Smooth muscle cell (in vitro differentiated cells): ENCODE data around the gene CST9L. TPM values are rescaled to one million over a fixed set of nuclear protein-coding genes. Genes with fewer than 3 reads are reported as not detected.

Source experiments
- DNase-seq: peaks from one replicate; lab custom pipeline; 2025; ENCODE audit not compliant: unreplicated experiment; lab: John Stamatoyannopoulos, UW
- H2AFZ ChIP-seq: fragments of 200-600 bp; sonication (generic); 2 replicates; pipeline ENCODE4 v1.6.0; 2016; ENCODE audit warnings: antibody characterized with exemption, low read depth, mild to moderate bottlenecking
- H3F3A ChIP-seq: fragments of 200-600 bp; sonication (generic); 2 replicates; pipeline ENCODE4 v1.6.0; 2017; ENCODE audit warnings: antibody characterized with exemption, low read depth
- H3K27ac ChIP-seq: fragments of 200-600 bp; sonication (generic); 2 replicates; pipeline ENCODE4 v1.5.1; 2016; ENCODE audit warnings: low read depth, mild to moderate bottlenecking
- H3K27me3 ChIP-seq: fragments of 200-600 bp; sonication (generic); 2 replicates; pipeline ENCODE4 v1.6.1; 2016; ENCODE audit warnings: low read depth, mild to moderate bottlenecking
- H3K36me3 ChIP-seq: fragments of 200-600 bp; sonication (generic); 2 replicates; pipeline ENCODE4 v1.5.1; 2016; ENCODE audit warnings: low read depth
- H3K4me1 ChIP-seq: fragments of 200-600 bp; sonication (generic); 2 replicates; pipeline ENCODE4 v1.5.1; 2016; ENCODE audit warnings: low read depth
- H3K4me2 ChIP-seq: fragments of 200-600 bp; sonication (generic); 2 replicates; pipeline ENCODE4 v1.6.0; 2016; ENCODE audit warnings: mild to moderate bottlenecking
- H3K4me3 ChIP-seq: fragments of 200-600 bp; sonication (generic); 2 replicates; pipeline ENCODE4 v1.5.1; 2016; ENCODE audit warnings: mild to moderate bottlenecking
- H3K79me2 ChIP-seq: fragments of 200-600 bp; sonication (generic); 2 replicates; pipeline ENCODE4 v1.6.0; 2016; ENCODE audit warnings: low read depth, mild to moderate bottlenecking
- H3K9ac ChIP-seq: fragments of 200-600 bp; sonication (generic); 2 replicates; pipeline ENCODE4 v1.6.0; 2016; ENCODE audit warnings: low read depth
- H3K9me3 ChIP-seq: fragments of 200-600 bp; sonication (generic); replicated peaks from 2 replicates; pipeline ENCODE4 v1.5.1; 2016; ENCODE audit warnings: low read depth
- H4K20me1 ChIP-seq: fragments of 200-600 bp; sonication (generic); 2 replicates; pipeline ENCODE4 v1.6.0; 2016; ENCODE audit warnings: low read depth
- CTCF ChIP-seq: fragments of 200-600 bp; sonication (generic); IDR thresholded peaks from 2 replicates; pipeline ENCODE4 v1.5.1; 2017; ENCODE audit warnings: borderline replicate concordance, mild to moderate bottlenecking, antibody characterized with exemption; ENCODE audit not compliant: insufficient read depth, poor library complexity, severe bottlenecking
- WGBS: methylation state at CpG from one replicate; pipeline ENCODE4 v1.1.7; 2016; ENCODE audit warnings: low lambda C conversion rate; 5-methylcytosine and 5-hydroxymethylcytosine counted together
- polyA plus RNA-seq: library from polyadenylated mRNA; unstranded; fragments of >200 nt; fragmentation: Nextera tagmentation; extraction: Ambion mirVana; gene quantifications from 2 replicates; pipeline ENCODE4 v1.2.1, GENCODE V29; 2016
- total RNA-seq: library from RNA; depleted of rRNA; stranded (reverse); fragments of >200 nt; gene quantifications from 2 replicates; pipeline ENCODE4 v1.2.3, GENCODE V29; 2014

Gene CST9L
- total and polyA plus RNA-seq, 2 experiments from 2014 or later, result not detected

- Histone ChIP-seq H3K79me2 (no peaks in the 10 kb centered on the region), H2AFZ (no peak overlapping the region), H4K20me1 (no peaks in the 10 kb centered on the region), H3F3A (no peaks in the 10 kb centered on the region), H3K27me3 (no peaks in the 10 kb centered on the region), H3K4me2 (no peak overlapping the region), H3K36me3 (no peaks in the 10 kb centered on the region), H3K4me1 (no peaks in the 10 kb centered on the region), H3K27ac (no peak overlapping the region), H3K9me3 (no peaks in the 10 kb centered on the region), H3K4me3 (no peak overlapping the region), H3K9ac (no peak overlapping the region)
- DNase-seq, result no peak
- 95% methylated on average over 4 of the region's 4 CpGs for WGBS
- no peak for TF ChIP-seq CTCF
Observed at GRCh38 chr20:23517719-23518118, 50.6 kb downstream of the CST9L start.

- DNase-seq, result no peak
Observed at GRCh38 chr20:23515250-23515939, 52.9 kb downstream of the CST9L start.

GRCh38 chr20:23514848-23515247 lies 53.4 kb downstream of the CST9L start:
- no peak for DNase-seq
- H4K20me1 ChIP-seq, result no peaks in the 10 kb centered on the region
- WGBS, result 67% methylated on average over 1 of the region's 1 CpG
- H3K4me3 ChIP-seq, result no peak overlapping the region
- H3F3A ChIP-seq, result no peaks in the 10 kb centered on the region
- no peak overlapping the region for H3K4me2 ChIP-seq
- no peaks in the 10 kb centered on the region for H3K9me3 ChIP-seq
- H2AFZ ChIP-seq, result no peak overlapping the region
- no peak overlapping the region for H3K27ac ChIP-seq
- no peak overlapping the region for H3K9ac ChIP-seq
- H3K4me1 ChIP-seq, result no peaks in the 10 kb centered on the region
- no peaks in the 10 kb centered on the region for H3K36me3 ChIP-seq
- no peaks in the 10 kb centered on the region for H3K27me3 ChIP-seq
- no peaks in the 10 kb centered on the region for H3K79me2 ChIP-seq
- TF ChIP-seq CTCF, result no peak

More at GRCh38 chr20:23515250-23515939, 52.9 kb downstream of the CST9L start:
- no peak overlapping the region for H3K27ac ChIP-seq
- no peaks in the 10 kb centered on the region for H3F3A ChIP-seq
- H4K20me1 ChIP-seq, result no peaks in the 10 kb centered on the region
- H3K4me1 ChIP-seq, result no peaks in the 10 kb centered on the region
- H3K4me3 ChIP-seq, result no peak overlapping the region
- no peaks in the 10 kb centered on the region for H3K27me3 ChIP-seq
- no peaks in the 10 kb centered on the region for H3K79me2 ChIP-seq
- H3K36me3 ChIP-seq, result no peaks in the 10 kb centered on the region
- H3K9ac ChIP-seq, result no peak overlapping the region
- no peak overlapping the region for H2AFZ ChIP-seq
- 67% methylated on average over 5 of the region's 5 CpGs for WGBS
- H3K9me3 ChIP-seq, result no peaks in the 10 kb centered on the region
- H3K4me2 ChIP-seq, result no peak overlapping the region
- TF ChIP-seq CTCF, result no peak

Other genes starting within 250 kb of the CST9L start
- gene NXT1, start 217.7 kb downstream of the CST9L start, total RNA-seq, result 43.7 and 49.6 TPM in 2 replicates
- gene NXT1, start 217.7 kb downstream of the CST9L start, polyA plus RNA-seq, result 45.3 and 46.1 TPM in 2 replicates
- 13.7 and 17.3 TPM in 2 replicates for gene GZF1, start 206.3 kb downstream of the CST9L start, total RNA-seq
- 6.0 and 7.5 TPM in 2 replicates for gene GZF1, start 206.3 kb downstream of the CST9L start, polyA plus RNA-seq
- 4.9 and 11.4 TPM in 2 replicates for gene NAPB, start 147.0 kb downstream of the CST9L start, total RNA-seq
- gene NAPB, start 147.0 kb downstream of the CST9L start, polyA plus RNA-seq, result 0.65 and 4.5 TPM in 2 replicates
- not detected in 2 replicates for gene CSTL1, start 128.8 kb downstream of the CST9L start, total RNA-seq
- gene CSTL1, start 128.8 kb downstream of the CST9L start, polyA plus RNA-seq, result not detected in 2 replicates
- not detected in 2 replicates for gene CST11, start 115.6 kb downstream of the CST9L start, total RNA-seq
- not detected in 2 replicates for gene CST11, start 115.6 kb downstream of the CST9L start, polyA plus RNA-seq
- gene CST8, start 77.4 kb downstream of the CST9L start, total RNA-seq, result not detected in 2 replicates
- not detected in 2 replicates for gene CST8, start 77.4 kb downstream of the CST9L start, polyA plus RNA-seq
- gene CST9, start 37.4 kb upstream of the CST9L start, total RNA-seq, result not detected in 2 replicates
- not detected in 2 replicates for gene CST9, start 37.4 kb upstream of the CST9L start, polyA plus RNA-seq
- gene CST3, start 69.5 kb upstream of the CST9L start, total RNA-seq, result 146 and 170 TPM in 2 replicates
- gene CST3, start 69.5 kb upstream of the CST9L start, polyA plus RNA-seq, result 338 and 410 TPM in 2 replicates
- gene CST4, start 120.6 kb upstream of the CST9L start, total RNA-seq, result not detected in 2 replicates
- gene CST4, start 120.6 kb upstream of the CST9L start, polyA plus RNA-seq, result not detected in 2 replicates
- 1.3 and 9.3 TPM in 2 replicates for gene CST1, start 182.5 kb upstream of the CST9L start, total RNA-seq
- gene CST1, start 182.5 kb upstream of the CST9L start, polyA plus RNA-seq, result 1.9 and 27.7 TPM in 2 replicates